GM12878 (cell line): ENCODE data around the gene FRMD5.

Source experiments
- CHD1 ChIP-seq: IDR thresholded peaks from 2 replicates; pipeline ENCODE4 v1.6.1; 2012; ENCODE audit warnings: low read depth, low read length, improper control_type of control experiment
- POLR2A ChIP-seq: IDR thresholded peaks from 2 replicates; pipeline ENCODE4 v1.6.1; 2011; ENCODE audit warnings: low read depth, mild to moderate bottlenecking, low read length
- SMC3 ChIP-seq: IDR thresholded peaks from 2 replicates; pipeline ENCODE4 v1.6.1; 2011; ENCODE audit warnings: low read length, improper control_type of control experiment, borderline replicate concordance

- TF ChIP-seq SMC3 (no peak), CHD1 (no peak), POLR2A (no peak)
These were observed 316.6 kb downstream of the FRMD5 start for GRCh38 chr15:43878446-43878845.
